A549 (cell line): ENCODE measurements around the gene TAF1. TPM values are rescaled to one million over a fixed set of nuclear protein-coding genes. Genes with fewer than 3 reads are reported as not detected.
"Not testable (repeated sequence)": the region's sequence is repeated elsewhere in the genome, so short reads cannot be mapped to it uniquely, and the experiment has no call there.

Source experiments
- ATAC-seq, 2 experiments: fragments of 200-7000 bp in 1 of 2; fragments of >200 bp in 1 of 2; cut with Nextera tagmentation in 1 of 2; cut with Tn5 transposase in 1 of 2; 3 replicates each; pipeline versions ENCODE4 v1.8.0 to v1.9.1; 2018 to 2020; ENCODE audit warnings: mild to moderate bottlenecking in 1 of 2, moderate library complexity in 1 of 2
- CTCF ChIA-PET: fragments of 300-600 bp; sonication (Branson Sonifier 250); formaldehyde crosslinking; extraction: SDS; loops from one replicate; lab custom pipeline; 2021; ENCODE audit warnings: antibody characterized with exemption, inconsistent platforms; lab: Yijun Ruan, JAX
- POLR2A ChIA-PET: fragments of 350-600 bp; formaldehyde crosslinking; extraction: SDS; loops from one replicate; lab custom pipeline; 2021; ENCODE audit warnings: antibody characterized with exemption, inconsistent platforms; lab: Yijun Ruan, JAX
- DNase-seq, 2 experiments: peaks; one replicate each; pipeline versions ENCODE4 v3.0.0 to v3.0.0-alpha.2; 2011 to 2016; ENCODE audit warnings: low read depth in 1 of 2, low spot score in 1 of 2
- FAIRE-seq: peaks from 2 replicates; lab custom pipeline; 2011; peaks lifted over from hg19 to GRCh38; lab: Jason Lieb, UNC
- H3K27ac ChIP-seq, 2 experiments: fragments of >200 bp; sonication (Bioruptor Twin); formaldehyde crosslinking; 3 replicates each; pipeline ENCODE4 v1.5.1; 2016 to 2017
- H3K4me1 ChIP-seq: fragments of >200 bp; sonication (Bioruptor Twin); formaldehyde crosslinking; 3 replicates; pipeline ENCODE4 v1.6.1; 2016
- H3K4me2 ChIP-seq: fragments of >200 bp; sonication (Bioruptor Twin); formaldehyde crosslinking; 3 replicates; pipeline ENCODE4 v1.6.1; 2016
- H3K4me3 ChIP-seq: fragments of >200 bp; sonication (Bioruptor Twin); formaldehyde crosslinking; 3 replicates; pipeline ENCODE4 v1.5.1; 2016
- H3K9me3 ChIP-seq: fragments of >200 bp; sonication (Bioruptor Twin); formaldehyde crosslinking; 3 replicates; pipeline ENCODE4 v1.6.1; 2016
- CHD4 ChIP-seq: fragments of 200-600 bp; sonication (generic); IDR thresholded peaks from 2 replicates; pipeline ENCODE4 v1.6.1; 2016; ENCODE audit warnings: antibody characterized with exemption, mild to moderate bottlenecking, borderline replicate concordance
- ESRRA ChIP-seq: fragments of 150-350 bp; IDR thresholded peaks from 2 replicates; pipeline ENCODE4 v1.6.1; 2014; ENCODE audit warnings: mild to moderate bottlenecking, low read length, borderline replicate concordance
- GATA3 ChIP-seq: IDR thresholded peaks from 2 replicates; pipeline ENCODE4 v1.6.1; 2012; ENCODE audit warnings: borderline replicate concordance
- HOXB13 ChIP-seq: fragments of 250-450 bp; sonication (Bioruptor Pico); IDR thresholded peaks from 2 replicates; pipeline ENCODE4 v1.5.0; 2020; ENCODE audit warnings: low read depth, mild to moderate bottlenecking, moderate library complexity
- HOXB5 ChIP-seq: fragments of 250-450 bp; sonication (Bioruptor Pico); IDR thresholded peaks from 2 replicates; pipeline ENCODE4 v1.5.0; 2020; ENCODE audit warnings: mild to moderate bottlenecking, moderate library complexity
- KDM1A ChIP-seq: fragments of 200-600 bp; sonication (generic); IDR thresholded peaks from 2 replicates; pipeline ENCODE4 v1.6.1; 2016; ENCODE audit warnings: low read depth, mild to moderate bottlenecking
- POLR2A ChIP-seq: IDR thresholded peaks from 2 replicates; pipeline ENCODE4 v1.6.1; 2012; ENCODE audit warnings: mild to moderate bottlenecking, low read length
- RARB ChIP-seq: fragments of 250-450 bp; sonication (Bioruptor Pico); IDR thresholded peaks from 2 replicates; pipeline ENCODE4 v1.8.0; 2021; ENCODE audit warnings: mild to moderate bottlenecking, moderate library complexity
- RFX5 ChIP-seq: fragments of 450-650 bp; IDR thresholded peaks from 2 replicates; pipeline ENCODE4 v1.7.1; 2014; ENCODE audit warnings: antibody characterized with exemption, mild to moderate bottlenecking, moderate library complexity
- SREBF2 ChIP-seq: fragments of 450-650 bp; IDR thresholded peaks from 2 replicates; pipeline ENCODE4 v1.6.1; 2014; ENCODE audit warnings: mild to moderate bottlenecking, moderate library complexity
- TFCP2L1 ChIP-seq: fragments of 250-450 bp; sonication (Bioruptor Pico); IDR thresholded peaks from 2 replicates; pipeline ENCODE4 v1.5.0; 2021; ENCODE audit warnings: mild to moderate bottlenecking
- ZC3H11A ChIP-seq: fragments of 450-650 bp; IDR thresholded peaks from 2 replicates; pipeline ENCODE4 v1.6.1; 2014; ENCODE audit warnings: antibody characterized with exemption, mild to moderate bottlenecking
- WGBS: methylation state at CpG from one replicate; pipeline ENCODE4 v1.1.6; 2017; ENCODE audit errors: missing lambda C conversion rate; 5-methylcytosine and 5-hydroxymethylcytosine counted together
- polyA plus RNA-seq, 4 experiments: library from polyadenylated mRNA; depleted of rRNA in 3 of 4; stranded (reverse); fragments of >200 nt; fragmentation: RNase III in 1 of 4; extraction: RNeasy Plus Mini Kit Qiagen cat#74134 plus additional on column Dnase treatment in 1 of 4; gene quantifications; 2 replicates in 3 of 4; 3 replicates in 1 of 4; pipeline ENCODE4 v1.2.3, GENCODE V29; 2011 to 2017
- TF ChIP-seq, protein P1 (sequence below): fragments of >200 bp; sonication (Bioruptor Twin); formaldehyde crosslinking; IDR thresholded peaks from 3 replicates; pipeline ENCODE4 v1.5.1; 2016
- TF ChIP-seq, protein P2 (sequence below): fragments of 250-450 bp; sonication (Bioruptor Pico); IDR thresholded peaks from 2 replicates; pipeline ENCODE4 v1.5.0; 2021; ENCODE audit warnings: mild to moderate bottlenecking, moderate library complexity, borderline replicate concordance
- TF ChIP-seq, protein P3 (sequence below): IDR thresholded peaks from 2 replicates; pipeline ENCODE4 v1.6.1; 2012
- TF ChIP-seq, protein P4 (sequence below): fragments of 200-600 bp; sonication (generic); IDR thresholded peaks from 2 replicates; pipeline ENCODE4 v1.6.1; 2016; ENCODE audit warnings: antibody characterized with exemption, mild to moderate bottlenecking, moderate library complexity
- TF ChIP-seq, protein P5 (sequence below): fragments of 150-350 bp; IDR thresholded peaks from 2 replicates; pipeline ENCODE4 v1.6.1; 2014; ENCODE audit warnings: low read depth, mild to moderate bottlenecking, low read length

Gene TAF1
- polyA plus RNA-seq, 2 of the 4 experiments (the other 2 are of a cell fraction): 21.1 to 31.3 TPM

DNA sequence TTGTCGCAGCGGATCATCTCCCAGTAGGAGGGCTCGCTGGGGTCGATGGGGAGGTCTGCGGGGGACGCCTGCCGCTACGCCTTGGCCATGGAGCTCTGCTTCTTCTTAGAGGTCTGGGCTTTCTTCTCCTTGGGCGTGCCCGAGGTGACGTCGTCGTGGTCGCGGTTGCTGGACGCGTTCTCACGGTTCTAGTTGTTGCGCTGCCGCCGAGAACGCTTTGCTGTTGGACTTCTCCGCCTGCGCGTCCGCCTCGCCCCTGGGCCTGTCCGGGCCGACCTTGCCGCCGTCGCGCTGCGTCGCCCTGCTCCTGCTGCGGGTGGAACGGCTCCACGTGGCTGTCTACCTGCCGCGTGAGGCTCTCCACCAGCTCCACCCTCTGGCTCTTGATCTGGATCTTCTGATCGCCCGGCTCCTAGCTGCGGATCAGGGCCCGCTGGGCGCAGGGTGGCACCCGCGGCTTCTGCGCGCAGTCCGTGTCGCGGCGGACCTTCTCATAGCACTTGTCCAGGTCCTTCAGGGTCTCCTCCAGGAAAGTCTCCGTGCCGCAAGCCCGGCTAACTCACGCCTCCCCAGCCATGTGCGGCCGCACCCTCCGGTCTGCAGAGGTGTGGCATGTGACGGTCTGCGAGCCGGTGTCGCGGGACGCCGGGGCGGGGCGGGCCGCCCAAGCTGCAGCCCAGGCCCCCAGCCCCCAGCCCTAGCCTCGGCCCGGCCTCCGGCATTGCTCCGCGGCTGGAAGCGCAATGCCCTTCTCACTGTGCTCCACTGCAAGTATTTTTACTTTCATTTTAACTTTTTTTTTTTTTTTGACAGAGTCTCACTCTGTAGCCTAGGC, 126.3 kb downstream of the TAF1 start (continued):
- TF ChIP-seq HOXB13: 0 out of 2 replicates have a peak, but pooled peaks have one; percentile 48
- TF ChIP-seq, protein P1, sequence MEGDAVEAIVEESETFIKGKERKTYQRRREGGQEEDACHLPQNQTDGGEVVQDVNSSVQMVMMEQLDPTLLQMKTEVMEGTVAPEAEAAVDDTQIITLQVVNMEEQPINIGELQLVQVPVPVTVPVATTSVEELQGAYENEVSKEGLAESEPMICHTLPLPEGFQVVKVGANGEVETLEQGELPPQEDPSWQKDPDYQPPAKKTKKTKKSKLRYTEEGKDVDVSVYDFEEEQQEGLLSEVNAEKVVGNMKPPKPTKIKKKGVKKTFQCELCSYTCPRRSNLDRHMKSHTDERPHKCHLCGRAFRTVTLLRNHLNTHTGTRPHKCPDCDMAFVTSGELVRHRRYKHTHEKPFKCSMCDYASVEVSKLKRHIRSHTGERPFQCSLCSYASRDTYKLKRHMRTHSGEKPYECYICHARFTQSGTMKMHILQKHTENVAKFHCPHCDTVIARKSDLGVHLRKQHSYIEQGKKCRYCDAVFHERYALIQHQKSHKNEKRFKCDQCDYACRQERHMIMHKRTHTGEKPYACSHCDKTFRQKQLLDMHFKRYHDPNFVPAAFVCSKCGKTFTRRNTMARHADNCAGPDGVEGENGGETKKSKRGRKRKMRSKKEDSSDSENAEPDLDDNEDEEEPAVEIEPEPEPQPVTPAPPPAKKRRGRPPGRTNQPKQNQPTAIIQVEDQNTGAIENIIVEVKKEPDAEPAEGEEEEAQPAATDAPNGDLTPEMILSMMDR: no peak
- TF ChIP-seq, protein P2, sequence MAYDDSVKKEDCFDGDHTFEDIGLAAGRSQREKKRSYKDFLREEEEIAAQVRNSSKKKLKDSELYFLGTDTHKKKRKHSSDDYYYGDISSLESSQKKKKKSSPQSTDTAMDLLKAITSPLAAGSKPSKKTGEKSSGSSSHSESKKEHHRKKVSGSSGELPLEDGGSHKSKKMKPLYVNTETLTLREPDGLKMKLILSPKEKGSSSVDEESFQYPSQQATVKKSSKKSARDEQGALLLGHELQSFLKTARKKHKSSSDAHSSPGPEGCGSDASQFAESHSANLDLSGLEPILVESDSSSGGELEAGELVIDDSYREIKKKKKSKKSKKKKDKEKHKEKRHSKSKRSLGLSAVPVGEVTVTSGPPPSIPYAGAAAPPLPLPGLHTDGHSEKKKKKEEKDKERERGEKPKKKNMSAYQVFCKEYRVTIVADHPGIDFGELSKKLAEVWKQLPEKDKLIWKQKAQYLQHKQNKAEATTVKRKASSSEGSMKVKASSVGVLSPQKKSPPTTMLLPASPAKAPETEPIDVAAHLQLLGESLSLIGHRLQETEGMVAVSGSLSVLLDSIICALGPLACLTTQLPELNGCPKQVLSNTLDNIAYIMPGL (CRISPR knock-in tag): no peak
- no peak for TF ChIP-seq SREBF2
- no peak for TF ChIP-seq ESRRA
- TF ChIP-seq POLR2A: 0 out of 2 replicates have a peak, but pooled peaks have one; percentile 7
- no peak for TF ChIP-seq KDM1A
- no peak for TF ChIP-seq RFX5
- no peak for TF ChIP-seq ZC3H11A
- TF ChIP-seq RARB: no peak
- TF ChIP-seq GATA3: no peak
- TF ChIP-seq, protein P3, sequence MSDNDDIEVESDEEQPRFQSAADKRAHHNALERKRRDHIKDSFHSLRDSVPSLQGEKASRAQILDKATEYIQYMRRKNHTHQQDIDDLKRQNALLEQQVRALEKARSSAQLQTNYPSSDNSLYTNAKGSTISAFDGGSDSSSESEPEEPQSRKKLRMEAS: peak; percentile 94
- 0 out of 2 replicates have a peak, but pooled peaks have one; percentile 60 for TF ChIP-seq HOXB5 (CRISPR knock-in tag)

DNA sequence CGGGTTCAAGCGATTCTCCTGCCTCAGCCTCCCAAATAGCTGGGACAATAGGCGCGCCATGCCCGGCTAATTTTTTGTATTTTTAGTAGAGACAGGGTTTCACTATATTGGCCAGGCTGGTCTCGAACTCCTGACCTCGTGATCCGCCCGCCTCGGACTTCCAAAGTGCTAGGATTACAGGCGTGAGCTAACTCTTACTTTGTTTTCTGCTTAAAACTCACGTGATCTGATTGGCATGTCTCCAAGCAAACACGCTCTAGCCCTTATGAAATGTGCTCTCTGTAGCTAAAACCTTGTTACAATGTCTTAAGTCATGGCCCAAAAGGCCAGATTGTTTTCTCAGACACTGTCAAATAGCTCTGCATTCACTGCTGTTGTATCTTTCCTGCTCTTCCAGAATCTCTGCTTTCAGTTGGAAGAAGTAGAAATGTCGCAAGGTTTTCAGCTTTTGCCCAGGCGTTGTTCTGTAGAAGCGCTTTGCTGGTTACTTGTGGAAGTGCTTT, 127.0 kb downstream of the TAF1 start:
- Histone ChIP-seq H3K4me3 (peak overlapping the region; percentile 43; the same call in 2 of the 3 replicates), H3K9me3 (no peaks in the 10 kb centered on the region), H3K4me2 (peak overlapping the region; percentile 91), H3K4me1 (0 out of 3 replicates have a peak, but pooled peaks cover 3% of the 10 kb centered on the region), H3K27ac (peak overlapping the region in 1 of 2 experiments; percentile 87; a peak in 3 of 6 replicates)
- ATAC-seq (no peak; a peak in 1 of 6 replicates), DNase-seq (no peak), FAIRE-seq (no peak)
- CTCF ChIA-PET: interaction anchor here (2.1 kb wide), 1 partner anchor 50 kb away, joined by 5 read pairs; no protein-coding TSS in a partner anchor
- TF ChIP-seq CHD4 (no peak), TFCP2L1 (CRISPR knock-in tag) (no peak)
- TF ChIP-seq, protein P4, sequence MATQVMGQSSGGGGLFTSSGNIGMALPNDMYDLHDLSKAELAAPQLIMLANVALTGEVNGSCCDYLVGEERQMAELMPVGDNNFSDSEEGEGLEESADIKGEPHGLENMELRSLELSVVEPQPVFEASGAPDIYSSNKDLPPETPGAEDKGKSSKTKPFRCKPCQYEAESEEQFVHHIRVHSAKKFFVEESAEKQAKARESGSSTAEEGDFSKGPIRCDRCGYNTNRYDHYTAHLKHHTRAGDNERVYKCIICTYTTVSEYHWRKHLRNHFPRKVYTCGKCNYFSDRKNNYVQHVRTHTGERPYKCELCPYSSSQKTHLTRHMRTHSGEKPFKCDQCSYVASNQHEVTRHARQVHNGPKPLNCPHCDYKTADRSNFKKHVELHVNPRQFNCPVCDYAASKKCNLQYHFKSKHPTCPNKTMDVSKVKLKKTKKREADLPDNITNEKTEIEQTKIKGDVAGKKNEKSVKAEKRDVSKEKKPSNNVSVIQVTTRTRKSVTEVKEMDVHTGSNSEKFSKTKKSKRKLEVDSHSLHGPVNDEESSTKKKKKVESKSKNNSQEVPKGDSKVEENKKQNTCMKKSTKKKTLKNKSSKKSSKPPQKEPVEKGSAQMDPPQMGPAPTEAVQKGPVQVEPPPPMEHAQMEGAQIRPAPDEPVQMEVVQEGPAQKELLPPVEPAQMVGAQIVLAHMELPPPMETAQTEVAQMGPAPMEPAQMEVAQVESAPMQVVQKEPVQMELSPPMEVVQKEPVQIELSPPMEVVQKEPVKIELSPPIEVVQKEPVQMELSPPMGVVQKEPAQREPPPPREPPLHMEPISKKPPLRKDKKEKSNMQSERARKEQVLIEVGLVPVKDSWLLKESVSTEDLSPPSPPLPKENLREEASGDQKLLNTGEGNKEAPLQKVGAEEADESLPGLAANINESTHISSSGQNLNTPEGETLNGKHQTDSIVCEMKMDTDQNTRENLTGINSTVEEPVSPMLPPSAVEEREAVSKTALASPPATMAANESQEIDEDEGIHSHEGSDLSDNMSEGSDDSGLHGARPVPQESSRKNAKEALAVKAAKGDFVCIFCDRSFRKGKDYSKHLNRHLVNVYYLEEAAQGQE: no peak
- TF ChIP-seq, protein P5, sequence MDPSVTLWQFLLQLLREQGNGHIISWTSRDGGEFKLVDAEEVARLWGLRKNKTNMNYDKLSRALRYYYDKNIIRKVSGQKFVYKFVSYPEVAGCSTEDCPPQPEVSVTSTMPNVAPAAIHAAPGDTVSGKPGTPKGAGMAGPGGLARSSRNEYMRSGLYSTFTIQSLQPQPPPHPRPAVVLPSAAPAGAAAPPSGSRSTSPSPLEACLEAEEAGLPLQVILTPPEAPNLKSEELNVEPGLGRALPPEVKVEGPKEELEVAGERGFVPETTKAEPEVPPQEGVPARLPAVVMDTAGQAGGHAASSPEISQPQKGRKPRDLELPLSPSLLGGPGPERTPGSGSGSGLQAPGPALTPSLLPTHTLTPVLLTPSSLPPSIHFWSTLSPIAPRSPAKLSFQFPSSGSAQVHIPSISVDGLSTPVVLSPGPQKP: no peak
- 73% methylated on average over 16 of the region's 16 CpGs for WGBS
- POLR2A ChIA-PET: interaction anchor here (0.5 to 1.4 kb wide), 2 partner anchors 40 to 86 kb away, joined by 3 to 5 read pairs; partner anchors contain the start of gene OGT

DNA sequence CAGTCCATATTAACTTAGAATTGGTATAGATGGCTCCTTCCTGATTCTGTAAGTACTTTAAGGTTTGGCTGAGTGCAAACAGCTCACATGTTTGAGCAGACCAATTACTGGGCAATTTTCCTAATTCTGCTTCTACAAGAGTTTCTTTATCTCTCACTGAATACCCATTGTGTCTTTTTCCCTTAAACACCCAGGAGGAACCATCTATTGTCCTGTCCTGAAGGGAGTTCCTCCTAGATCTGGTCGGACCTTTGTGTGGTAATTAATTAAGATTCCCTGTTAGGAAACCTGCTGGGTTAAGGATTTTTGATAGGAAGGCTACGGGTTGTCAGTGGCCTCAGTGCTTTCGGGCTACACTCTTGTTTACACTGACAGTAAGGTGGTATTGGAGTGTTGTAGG, 129.8 kb downstream of the TAF1 start:
- POLR2A ChIA-PET, H3K27ac ChIP-seq, H3K4me2 ChIP-seq, H3K4me3 ChIP-seq, CTCF ChIA-PET, DNase-seq, H3K4me1 ChIP-seq, ATAC-seq, H3K9me3 ChIP-seq, FAIRE-seq: not testable (repeated sequence)
- WGBS: 63% methylated on average over 3 of the region's 3 CpGs
